Activated CD8-positive, alpha-beta T cell treated with anti-CD3 and anti-CD28 coated beads for 36 hours (primary cell): Measurements from ENCODE around the gene UBE2J2. TPM values are rescaled to one million over a fixed set of nuclear protein-coding genes. Genes with fewer than 3 reads are reported as not detected.

Experiments used
- ATAC-seq: fragments of 200-7000 bp; cut with Tn5 transposase; one replicate; pipeline ENCODE4 v1.10.0; 2021; ENCODE audit warnings: mild to moderate bottlenecking, moderate library complexity
- CTCF ChIA-PET: fragments of 350-600 bp; sonication (Branson Sonifier 250); formaldehyde crosslinking; loops from one replicate; lab custom pipeline; 2021; ENCODE audit warnings: antibody characterized with exemption; lab: Charles Lee
- POLR2A ChIA-PET: fragments of 350-600 bp; sonication (Branson Sonifier 250); formaldehyde crosslinking; loops from one replicate; lab custom pipeline; 2021; ENCODE audit warnings: antibody characterized with exemption; lab: Charles Lee
- DNase-seq: peaks from one replicate; pipeline ENCODE4 v3.0.0-alpha.2; 2020
- H3K27ac Mint-ChIP-seq: one replicate; pipeline ENCODE4 v1.8.0; 2021; ENCODE audit warnings: mild to moderate bottlenecking, mixed read lengths
- H3K27me3 Mint-ChIP-seq: one replicate; pipeline ENCODE4 v1.8.0; 2021; ENCODE audit warnings: mixed read lengths
- H3K36me3 Mint-ChIP-seq: one replicate; pipeline ENCODE4 v1.8.0; 2021; ENCODE audit warnings: low read depth, mixed read lengths
- H3K4me1 Mint-ChIP-seq: one replicate; pipeline ENCODE4 v1.8.0; 2021; ENCODE audit warnings: low read depth, mixed read lengths
- H3K4me3 Mint-ChIP-seq: one replicate; pipeline ENCODE4 v1.8.0; 2021; ENCODE audit warnings: mild to moderate bottlenecking, moderate library complexity, mixed read lengths
- H3K9me3 Mint-ChIP-seq: one replicate; pipeline ENCODE4 v1.8.0; 2021; ENCODE audit warnings: mixed read lengths
- intact Hi-C: fragments of 100-400 bp; cut with micrococcal nuclease; formaldehyde crosslinking; loops from one replicate; pipeline ENCODE4 v1.10.0; 2022
- total RNA-seq, 2 experiments: library from RNA; stranded (reverse); gene quantifications; one replicate each; pipeline ENCODE4 v1.2.3, GENCODE V29; 2021
- TF ChIP-seq, protein P1 (sequence below): fragments of 200-600 bp; IDR thresholded peaks from one replicate; pipeline ENCODE4 v1.8.0; 2022; ENCODE audit warnings: antibody characterized with exemption, mild to moderate bottlenecking

UBE2J2 gene
- total RNA-seq, 2 experiments from 2014 or later: 52.3 to 59.2 TPM

DNA sequence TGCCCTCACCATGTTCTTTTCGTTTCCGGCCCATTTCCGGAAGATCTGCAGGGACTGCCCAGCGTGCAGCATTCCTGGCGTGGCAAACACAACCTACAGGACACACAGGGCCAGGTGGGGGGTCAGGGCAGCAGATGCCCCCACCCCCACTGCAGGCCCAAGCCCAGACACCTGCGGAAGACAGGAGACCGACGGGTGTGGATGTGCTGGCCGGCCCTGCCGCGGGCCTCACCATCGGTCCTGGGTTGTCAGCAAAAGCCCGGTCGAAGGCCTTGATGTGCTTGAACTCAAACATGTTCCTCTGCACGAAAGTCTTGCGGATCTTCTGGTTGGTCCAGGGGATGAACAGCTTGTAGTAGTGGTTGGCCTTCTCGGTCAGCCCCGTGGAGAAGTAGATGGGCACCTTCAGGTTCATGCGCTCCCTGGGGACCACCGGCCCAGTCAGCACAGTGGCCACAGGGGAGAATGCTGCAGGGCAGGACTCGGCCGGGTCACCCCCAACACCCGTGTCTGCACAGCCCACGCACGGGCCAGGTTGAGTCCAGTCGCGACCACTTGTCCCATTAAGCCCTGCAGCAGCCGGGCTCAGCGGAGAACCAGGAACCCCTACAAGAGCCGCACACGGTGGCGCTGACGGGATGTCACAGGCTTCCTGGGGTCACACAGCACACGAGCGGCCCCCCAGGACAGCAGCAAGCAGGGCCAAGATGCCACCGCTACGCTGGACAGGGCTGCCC is 40.0 kb upstream of the UBE2J2 start:
- no peak overlapping the region for H3K27ac Mint-ChIP-seq
- no peak overlapping the region for H3K4me3 Mint-ChIP-seq
- ChIA-PET CTCF (no interaction called here), POLR2A (interaction anchor here (0.7 to 2.1 kb wide), 4 partner anchors 9 to 32 kb away, joined by 3 to 5 read pairs (median 4); partner anchors contain the start of gene TAS1R3)
- H3K9me3 Mint-ChIP-seq: no peaks in the 10 kb centered on the region
- intact Hi-C loops: no loop called here
- TF ChIP-seq, protein P1, sequence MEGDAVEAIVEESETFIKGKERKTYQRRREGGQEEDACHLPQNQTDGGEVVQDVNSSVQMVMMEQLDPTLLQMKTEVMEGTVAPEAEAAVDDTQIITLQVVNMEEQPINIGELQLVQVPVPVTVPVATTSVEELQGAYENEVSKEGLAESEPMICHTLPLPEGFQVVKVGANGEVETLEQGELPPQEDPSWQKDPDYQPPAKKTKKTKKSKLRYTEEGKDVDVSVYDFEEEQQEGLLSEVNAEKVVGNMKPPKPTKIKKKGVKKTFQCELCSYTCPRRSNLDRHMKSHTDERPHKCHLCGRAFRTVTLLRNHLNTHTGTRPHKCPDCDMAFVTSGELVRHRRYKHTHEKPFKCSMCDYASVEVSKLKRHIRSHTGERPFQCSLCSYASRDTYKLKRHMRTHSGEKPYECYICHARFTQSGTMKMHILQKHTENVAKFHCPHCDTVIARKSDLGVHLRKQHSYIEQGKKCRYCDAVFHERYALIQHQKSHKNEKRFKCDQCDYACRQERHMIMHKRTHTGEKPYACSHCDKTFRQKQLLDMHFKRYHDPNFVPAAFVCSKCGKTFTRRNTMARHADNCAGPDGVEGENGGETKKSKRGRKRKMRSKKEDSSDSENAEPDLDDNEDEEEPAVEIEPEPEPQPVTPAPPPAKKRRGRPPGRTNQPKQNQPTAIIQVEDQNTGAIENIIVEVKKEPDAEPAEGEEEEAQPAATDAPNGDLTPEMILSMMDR: no peak
- H3K27me3 Mint-ChIP-seq: no peaks in the 10 kb centered on the region
- ATAC-seq: no peak
- no peaks in the 10 kb centered on the region for H3K4me1 Mint-ChIP-seq
- DNase-seq: no peak
- peaks cover 25% of the 10 kb centered on the region for H3K36me3 Mint-ChIP-seq

DNA sequence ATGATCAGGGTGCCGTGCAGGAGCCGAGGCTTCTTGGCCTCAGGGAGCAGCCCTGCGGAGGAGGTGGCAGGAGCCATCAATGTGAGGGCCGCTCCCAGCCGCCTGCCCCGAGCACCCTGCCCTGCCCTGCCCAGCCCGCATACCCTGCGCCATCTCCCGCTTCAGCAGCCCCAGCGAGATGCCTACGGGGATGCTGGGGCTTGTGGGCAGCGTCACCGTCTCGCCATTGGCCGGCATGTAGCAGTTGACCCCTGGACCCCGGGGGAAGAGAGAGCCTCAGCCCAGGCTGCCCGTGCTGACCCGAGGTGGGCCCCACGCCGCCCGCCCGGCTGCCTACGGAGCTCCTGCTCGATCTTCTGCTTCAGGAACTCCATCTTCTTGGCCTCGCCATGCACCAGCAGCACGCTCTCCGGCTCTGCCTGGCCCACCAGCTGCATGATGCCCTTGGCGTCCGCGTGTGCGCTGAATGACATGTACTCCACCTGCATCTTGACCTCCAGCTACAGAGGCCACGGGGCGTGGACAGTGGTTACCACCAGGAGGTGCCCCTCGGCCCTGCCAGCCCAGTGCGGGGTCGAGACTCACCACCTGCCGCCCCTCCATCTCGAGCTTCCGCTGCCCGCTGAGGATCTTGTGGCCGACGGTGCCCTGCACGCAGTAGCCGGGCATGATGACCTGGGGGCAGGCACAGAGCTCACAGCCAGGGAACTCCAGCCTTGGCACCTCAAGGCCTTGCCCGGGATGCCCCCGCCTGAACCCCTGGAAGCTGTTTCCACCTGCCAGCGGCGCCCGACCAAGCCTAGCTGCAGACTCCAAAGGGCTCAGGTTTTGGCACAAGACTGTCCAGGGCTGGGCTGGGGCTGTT is 39.0 kb upstream of the UBE2J2 start:
- no peak for ATAC-seq
- no peaks in the 10 kb centered on the region for H3K9me3 Mint-ChIP-seq

DNA sequence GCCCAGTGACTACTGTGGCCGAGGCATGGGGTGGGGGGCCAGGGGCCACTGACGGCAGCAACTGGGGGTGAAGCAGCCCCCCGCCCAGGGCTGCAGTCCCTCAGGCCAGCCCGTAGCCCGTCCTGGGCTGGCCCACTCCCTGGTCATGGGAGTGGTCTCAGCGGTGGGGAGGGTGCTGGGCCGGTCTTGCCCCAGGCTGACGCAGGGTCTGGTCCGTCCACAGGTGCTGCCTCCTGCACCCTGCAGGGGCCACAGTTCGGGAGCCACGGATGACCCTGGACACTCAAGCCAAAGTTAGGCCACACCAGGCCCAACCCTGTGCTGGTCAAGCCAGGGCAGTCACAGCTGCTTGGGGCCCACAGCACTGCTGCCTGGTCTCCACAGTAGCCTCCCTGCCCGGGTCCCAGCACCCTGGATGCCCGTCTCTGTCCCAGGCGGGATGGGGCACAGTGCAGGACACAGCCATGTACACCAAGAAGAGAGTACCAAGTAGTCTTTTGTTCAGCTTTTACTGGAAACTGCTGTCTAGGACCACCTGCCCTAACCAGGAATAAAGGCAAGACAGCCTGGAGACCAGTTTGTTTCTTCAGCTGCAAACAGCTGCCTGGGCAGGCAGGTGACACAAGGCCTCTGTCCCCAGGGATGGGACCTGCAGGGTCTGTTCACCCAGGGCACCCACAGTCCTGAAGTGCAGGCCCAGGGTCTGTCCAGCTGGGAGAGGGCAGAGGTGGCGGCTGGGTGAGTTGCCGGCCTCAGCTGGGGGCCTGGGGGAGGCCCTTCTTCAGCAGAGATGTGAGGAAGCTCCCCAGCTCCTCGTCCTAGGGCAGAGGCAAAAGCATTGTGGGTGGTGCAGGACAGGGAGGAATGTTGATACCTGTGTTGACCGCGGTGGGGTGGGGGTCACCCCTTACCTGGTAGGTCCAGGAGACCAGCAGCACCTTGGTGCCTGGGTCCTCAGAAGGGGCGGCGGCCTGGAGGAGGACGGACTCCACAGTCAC is 37.8 kb upstream of the UBE2J2 start:
- Mint-ChIP-seq H3K9me3 (no peaks in the 10 kb centered on the region), H3K4me3 (no peak overlapping the region), H3K36me3 (peaks cover 25% of the 10 kb centered on the region), H3K4me1 (peaks cover 7% of the 10 kb centered on the region), H3K27me3 (no peaks in the 10 kb centered on the region), H3K27ac (no peak overlapping the region)
- TF ChIP-seq, protein P1: no peak
- ATAC-seq (no peak), DNase-seq (no peak)
- intact Hi-C loops: no loop called here
- CTCF ChIA-PET: no interaction called here
- POLR2A ChIA-PET: interaction anchor here (1.0 to 1.1 kb wide), 3 partner anchors 17 to 64 kb away, joined by 3 read pairs; partner anchors contain the start of gene AURKAIP1

More for the DNA sequence above, 39.0 kb upstream of the UBE2J2 start:
- ChIA-PET CTCF (no interaction called here), POLR2A (interaction anchor here (1.0 to 2.1 kb wide), 4 partner anchors 10 to 29 kb away, joined by 3 to 5 read pairs (median 4); partner anchors contain the start of gene TAS1R3)
- Mint-ChIP-seq H3K27ac (no peak overlapping the region), H3K36me3 (peaks cover 27% of the 10 kb centered on the region), H3K4me1 (no peaks in the 10 kb centered on the region), H3K27me3 (no peaks in the 10 kb centered on the region), H3K4me3 (no peak overlapping the region)
- intact Hi-C loops: no loop called here
- no peak for DNase-seq
- TF ChIP-seq, protein P1: no peak

DNA sequence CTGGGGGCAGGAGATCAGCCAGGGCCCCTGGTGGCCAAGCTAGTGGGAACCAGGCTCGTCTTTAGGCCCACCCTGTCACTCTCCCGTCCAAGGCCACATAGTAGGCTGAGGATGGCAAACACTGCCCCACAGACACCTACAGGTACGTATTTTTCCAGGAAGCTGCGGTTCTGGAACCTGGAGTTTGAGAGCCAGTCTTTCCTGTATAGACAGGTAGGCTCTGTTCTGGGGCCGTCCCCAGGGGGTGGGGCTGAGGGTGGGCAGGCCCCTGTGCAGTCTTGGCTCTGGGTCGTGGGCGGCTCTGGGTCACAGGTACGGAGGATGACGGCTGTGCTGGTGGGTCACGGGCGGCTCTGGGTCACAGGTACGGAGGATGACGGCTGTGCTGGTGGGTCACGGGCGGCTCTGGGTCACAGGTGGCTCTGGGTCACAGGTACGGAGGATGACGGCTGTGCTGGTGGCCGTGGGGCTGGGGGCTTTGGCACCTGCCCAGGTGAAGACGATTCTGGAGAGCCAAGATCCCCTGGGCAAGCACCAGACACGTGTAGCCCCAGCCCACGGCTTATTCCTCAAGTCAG is 36.9 kb upstream of the UBE2J2 start:
- peak overlapping the region; percentile 79 for H3K4me3 Mint-ChIP-seq
- no peak overlapping the region for H3K27ac Mint-ChIP-seq
- no peak for ATAC-seq
- intact Hi-C loops: no loop called here
- H3K9me3 Mint-ChIP-seq: no peaks in the 10 kb centered on the region
- TF ChIP-seq, protein P1: no peak
- ChIA-PET CTCF (interaction anchor here (1.6 kb wide), 1 partner anchor 21 kb away, joined by 4 read pairs; no protein-coding TSS in a partner anchor), POLR2A (interaction anchor here (0.9 to 1.7 kb wide), 5 partner anchors 9 to 139 kb away, joined by 3 to 9 read pairs (median 6); partner anchors contain the start of gene AURKAIP1)
- no peaks in the 10 kb centered on the region for H3K27me3 Mint-ChIP-seq
- peaks cover 23% of the 10 kb centered on the region for H3K36me3 Mint-ChIP-seq
- DNase-seq: no peak
- peaks cover 15% of the 10 kb centered on the region for H3K4me1 Mint-ChIP-seq
